Right lobe of liver (tissue), 6 donors: ENCODE data around the gene ADH1B. TPM values are rescaled to one million over a fixed set of nuclear protein-coding genes. Genes with fewer than 3 reads are reported as not detected.
"Not testable (repeated sequence)": the region's sequence is repeated elsewhere in the genome, so short reads cannot be mapped to it uniquely, and the experiment has no call there.

Experiments used
- ATAC-seq, 4 donors: fragments of 200-7000 bp; cut with Tn5 transposase; one replicate each; pipeline ENCODE4 v1.9.1; 2020; ENCODE audit warnings: mild to moderate bottlenecking in 4 of 4, moderate library complexity in 4 of 4
- DNase-seq, 3 donors: peaks; one replicate each; pipeline ENCODE4 v3.0.0-alpha.2; 2020
- H3K27ac ChIP-seq, 3 donors: fragments of 200-600 bp; one replicate each; pipeline ENCODE4 v1.8.0; 2022
- H3K27me3 ChIP-seq, 2 donors: fragments of 200-600 bp; one replicate each; pipeline ENCODE4 v1.8.0; 2022
- H3K36me3 ChIP-seq, 4 donors: fragments of 200-600 bp; sonication (generic) in 1 of 4; one replicate each; pipeline versions ENCODE4 v1.5.1 to v1.8.0; 2017 to 2022; ENCODE audit warnings: control low read depth in 1 of 4
- H3K4me1 ChIP-seq, 4 donors: fragments of 200-600 bp; sonication (generic) in 1 of 4; one replicate each; pipeline versions ENCODE4 v1.5.1 to v1.8.0; 2017 to 2022; ENCODE audit warnings: control low read depth in 1 of 4
- H3K4me3 ChIP-seq, 3 donors: fragments of 200-600 bp; one replicate each; pipeline ENCODE4 v1.8.0; 2022
- H3K9me3 ChIP-seq, 4 donors: fragments of 200-600 bp; sonication (generic) in 1 of 4; one replicate each; pipeline versions ENCODE4 v1.5.1 to v1.8.0; 2017 to 2022; ENCODE audit warnings: control low read depth in 1 of 4
- POLR2A ChIP-seq: fragments of 450-650 bp; IDR thresholded peaks from one replicate; pipeline ENCODE4 v1.6.1; 2017; ENCODE audit warnings: antibody characterized with exemption, mild to moderate bottlenecking
- WGBS: methylation state at CpG from one replicate; pipeline ENCODE4 v1.1.6; 2018; ENCODE audit warnings: low coverage, low lambda C conversion rate; ENCODE audit not compliant: insufficient coverage; ENCODE audit errors: missing lambda C conversion rate; 5-methylcytosine and 5-hydroxymethylcytosine counted together
- intact Hi-C, 2 donors: fragments of 100-400 bp; cut with DNase I; formaldehyde crosslinking; loops; one replicate each; pipeline versions ENCODE4 v1.11.2 to v1.14.1; 2022
- total RNA-seq, 6 experiments: library from RNA; depleted of rRNA in 2 of 6; stranded (reverse); fragments of >200 nt in 2 of 6; fragmentation: NEBNext Ultra II Directional in 3 of 6; extraction: Animal tissue kit (Norgen Biotek cat#: 25700) in 3 of 6; gene quantifications; one replicate each; pipeline versions ENCODE4 v1.1.0 to v1.2.4, GENCODE V29; 2016 to 2023
- TF ChIP-seq, protein P1 (sequence below), 4 donors: fragments of 200-600 bp in 3 of 4; fragments of 450-650 bp in 1 of 4; IDR thresholded peaks; one replicate each; pipeline versions ENCODE4 v1.5.1 to v1.8.0; 2016 to 2022; ENCODE audit warnings: antibody characterized with exemption in 4 of 4, mild to moderate bottlenecking in 2 of 4
- donor health status: DM: no; HTN: yes; CAD: no.
- donor health status: DM: no; HTN: no; CAD: no.
- donor health status: DM: no; HTN: no; CAD: no.
- donor health status: DM: no; HTN: yes; CAD: no.
- donor health status: DM: no; HTN: yes; CAD: no.

ADH1B gene
- total RNA-seq, 6 experiments from 2014 or later, result 531 to 4,444 (median 1,842) TPM

DNA sequence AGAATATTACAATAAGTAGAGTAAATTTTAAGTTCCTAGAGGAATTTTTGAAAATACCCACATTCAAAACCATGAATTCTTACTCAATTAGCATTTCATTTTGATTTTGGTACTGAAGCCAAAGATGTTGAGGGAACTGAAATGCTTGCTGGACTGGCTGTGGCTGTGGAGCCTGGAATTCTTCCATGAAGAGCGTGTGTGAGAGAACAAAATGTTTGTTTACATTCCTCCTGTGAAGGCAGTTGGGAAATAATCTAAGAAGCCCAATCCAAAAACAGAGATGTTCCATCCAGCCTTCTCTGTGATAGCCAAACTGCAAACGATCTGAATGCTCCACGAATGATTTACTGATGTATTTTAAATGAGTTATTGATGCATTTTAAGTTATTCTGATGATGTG lies 3.8 kb upstream of the ADH1B start:
- DNase-seq (peak; percentile 45 to 85 (median 67)), ATAC-seq (peak; percentile 50 to 63 (median 61))
- H3K4me3 ChIP-seq, result peak overlapping the region in 1 of 3 donors; percentile 6
- WGBS, result 7% methylated on average over 3 of the region's 3 CpGs
- TF ChIP-seq, protein P1, sequence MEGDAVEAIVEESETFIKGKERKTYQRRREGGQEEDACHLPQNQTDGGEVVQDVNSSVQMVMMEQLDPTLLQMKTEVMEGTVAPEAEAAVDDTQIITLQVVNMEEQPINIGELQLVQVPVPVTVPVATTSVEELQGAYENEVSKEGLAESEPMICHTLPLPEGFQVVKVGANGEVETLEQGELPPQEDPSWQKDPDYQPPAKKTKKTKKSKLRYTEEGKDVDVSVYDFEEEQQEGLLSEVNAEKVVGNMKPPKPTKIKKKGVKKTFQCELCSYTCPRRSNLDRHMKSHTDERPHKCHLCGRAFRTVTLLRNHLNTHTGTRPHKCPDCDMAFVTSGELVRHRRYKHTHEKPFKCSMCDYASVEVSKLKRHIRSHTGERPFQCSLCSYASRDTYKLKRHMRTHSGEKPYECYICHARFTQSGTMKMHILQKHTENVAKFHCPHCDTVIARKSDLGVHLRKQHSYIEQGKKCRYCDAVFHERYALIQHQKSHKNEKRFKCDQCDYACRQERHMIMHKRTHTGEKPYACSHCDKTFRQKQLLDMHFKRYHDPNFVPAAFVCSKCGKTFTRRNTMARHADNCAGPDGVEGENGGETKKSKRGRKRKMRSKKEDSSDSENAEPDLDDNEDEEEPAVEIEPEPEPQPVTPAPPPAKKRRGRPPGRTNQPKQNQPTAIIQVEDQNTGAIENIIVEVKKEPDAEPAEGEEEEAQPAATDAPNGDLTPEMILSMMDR (IDR thresholded peaks at IDR 0.05), result no peak
- TF ChIP-seq POLR2A, result no peak
- H3K9me3 ChIP-seq, result no peaks in the 10 kb centered on the region
- intact Hi-C loops, result no loop called here
- peaks cover 0 to 8% (median 2%) of the 10 kb centered on the region in 4 donors for H3K36me3 ChIP-seq
- H3K4me1 ChIP-seq, result peaks cover 0 to 40% (median 17%) of the 10 kb centered on the region in 4 donors
- peak overlapping the region in 2 of 3 donors; percentile 84 to 86 for H3K27ac ChIP-seq
- no peaks in the 10 kb centered on the region for H3K27me3 ChIP-seq

DNA sequence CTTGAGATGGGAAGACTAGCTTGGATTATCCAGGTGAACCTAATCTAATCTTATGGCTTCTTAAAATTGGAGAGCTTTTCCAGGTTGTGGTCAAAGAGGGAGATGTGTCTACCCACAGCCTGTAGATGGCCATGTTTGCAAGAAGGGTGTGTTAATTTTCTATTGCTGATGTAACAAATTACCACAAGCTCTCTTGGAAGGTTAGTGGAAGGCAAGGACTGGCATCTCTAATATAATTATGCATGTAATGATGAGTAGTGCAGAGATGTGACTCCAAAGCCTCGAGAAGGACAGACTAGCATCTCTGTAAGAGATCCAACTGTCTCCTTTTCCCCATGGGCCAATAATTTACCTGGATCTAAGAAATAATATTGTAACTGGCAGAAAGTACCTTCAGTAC lies 3.2 kb upstream of the ADH1B start:
- Histone ChIP-seq H3K27me3 (no peaks in the 10 kb centered on the region), H3K36me3 (peaks cover 0 to 14% (median 5%) of the 10 kb centered on the region in 4 donors), H3K4me3 (peak overlapping the region in 2 of 3 donors; percentile 6 to 17), H3K4me1 (peaks cover 0 to 40% (median 17%) of the 10 kb centered on the region in 4 donors), H3K27ac (peak overlapping the region in 2 of 3 donors; percentile 84 to 86), H3K9me3 (no peaks in the 10 kb centered on the region)
- DNase-seq, result no peak
- TF ChIP-seq, protein P1 (IDR thresholded peaks at IDR 0.05), result no peak
- no peak for TF ChIP-seq POLR2A
- ATAC-seq, result peak in 1 of 4 donors; percentile 6
- intact Hi-C loops, result no loop called here
- 18% methylated on average over 1 of the region's 1 CpG for WGBS

DNA sequence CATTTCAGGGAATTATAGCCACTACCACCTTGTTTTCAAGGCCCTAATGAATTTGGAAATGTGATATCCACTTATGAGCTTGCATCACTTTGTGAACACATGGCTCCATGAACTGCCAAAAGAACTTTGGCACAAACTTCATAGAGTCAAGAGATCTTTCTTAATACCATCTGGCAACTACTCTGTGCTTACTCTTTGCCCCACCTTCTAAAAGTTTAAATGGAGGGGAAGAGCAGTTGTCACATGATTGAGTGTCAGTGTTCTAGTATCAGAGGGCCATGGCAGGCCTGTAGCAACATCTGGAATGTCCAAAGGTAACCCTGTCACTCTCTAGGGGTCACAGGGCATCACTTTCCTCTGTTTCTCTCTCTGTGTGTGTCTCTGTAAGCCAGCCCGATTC lies 2.6 kb upstream of the ADH1B start:
- WGBS, result 11% methylated on average over 1 of the region's 1 CpG
- ATAC-seq (peak; percentile 73 to 89 (median 78)), DNase-seq (peak in 2 of 3 donors; percentile 59 to 80)
- TF ChIP-seq POLR2A, result no peak
- TF ChIP-seq, protein P1 (IDR thresholded peaks at IDR 0.05), result no peak
- Histone ChIP-seq H3K36me3 (peaks cover 0 to 20% (median 8%) of the 10 kb centered on the region in 4 donors), H3K27me3 (no peaks in the 10 kb centered on the region), H3K9me3 (no peaks in the 10 kb centered on the region), H3K4me1 (peaks cover 0 to 40% (median 18%) of the 10 kb centered on the region in 4 donors), H3K4me3 (peak overlapping the region in 1 of 3 donors; percentile 17), H3K27ac (peak overlapping the region in 2 of 3 donors; percentile 84 to 86)
- intact Hi-C loops, result no loop called here

DNA sequence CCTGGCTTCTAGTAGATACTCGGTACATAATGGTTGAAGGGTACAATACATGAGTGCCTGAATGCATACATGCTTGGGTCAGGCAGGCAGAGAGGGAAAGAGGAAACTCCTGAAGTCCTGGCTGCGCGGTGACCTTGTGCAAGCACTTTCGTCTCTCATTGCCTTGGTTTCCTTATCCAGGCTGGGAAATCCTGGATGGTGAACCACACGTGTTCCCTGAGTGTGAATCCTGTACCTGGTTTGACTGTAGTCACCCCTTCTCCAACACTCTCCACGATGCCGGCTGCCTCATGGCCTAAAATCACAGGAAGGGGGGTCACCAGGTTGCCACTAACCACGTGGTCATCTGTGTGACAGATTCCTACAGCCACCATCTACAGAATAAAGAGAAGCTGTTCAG lies 3.4 kb downstream of the ADH1B start:
- Histone ChIP-seq H3K36me3 (peaks cover 0 to 79% (median 37%) of the 10 kb centered on the region in 4 donors), H3K4me1 (peaks cover 0 to 25% (median 11%) of the 10 kb centered on the region in 4 donors), H3K27ac (peak overlapping the region; percentile 7 to 90 (median 86)), H3K4me3 (peak overlapping the region in 2 of 3 donors; percentile 62 to 64)
- H3K27me3 ChIP-seq, intact Hi-C loops, H3K9me3 ChIP-seq: not testable (repeated sequence)
- ATAC-seq (peak; percentile 8 to 59 (median 24)), DNase-seq (peak in 2 of 3 donors; percentile 61 to 68)
- WGBS, result 27% methylated on average over 5 of the region's 8 CpGs

DNA sequence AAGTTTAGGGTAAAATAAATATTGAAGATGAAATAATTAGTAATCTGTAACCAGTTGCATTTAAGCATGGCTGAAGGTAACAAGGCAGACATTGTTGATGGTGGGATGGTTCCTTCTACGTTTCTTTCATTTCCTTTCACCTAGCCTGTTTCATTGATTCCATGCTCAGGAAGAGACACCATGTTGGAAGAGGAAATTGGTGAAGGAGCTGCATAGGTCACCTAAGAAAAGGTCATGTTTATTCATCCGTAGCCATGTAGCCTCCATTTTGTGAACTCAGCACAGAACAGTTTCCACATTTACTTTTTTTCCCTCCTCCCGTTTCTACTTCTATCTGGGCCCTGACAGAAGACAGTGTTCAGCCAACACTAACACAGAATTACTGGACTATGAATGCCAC lies 3.8 kb downstream of the ADH1B start:
- H3K27ac ChIP-seq, result peak overlapping the region; percentile 7 to 90 (median 86)
- DNase-seq (no peak), ATAC-seq (peak in 3 of 4 donors; percentile 1 to 60 (median 18))
- peak overlapping the region in 1 of 3 donors; percentile 62 for H3K4me3 ChIP-seq
- H3K36me3 ChIP-seq, result peaks cover 0 to 84% (median 40%) of the 10 kb centered on the region in 4 donors
- intact Hi-C loops, result no loop called here
- TF ChIP-seq POLR2A, result no peak
- no peaks in the 10 kb centered on the region for H3K9me3 ChIP-seq
- H3K27me3 ChIP-seq, result no peaks in the 10 kb centered on the region
- H3K4me1 ChIP-seq, result peaks cover 0 to 20% (median 9%) of the 10 kb centered on the region in 4 donors
- 33% methylated on average over 3 of the region's 3 CpGs for WGBS
